Neural progenitor cell (in vitro differentiated cells): Measurements from ENCODE around the gene PLAC1.

Experiments used
- CTCF ChIP-seq: fragments of 200-600 bp; sonication (generic); IDR thresholded peaks from 2 replicates; pipeline ENCODE4 v1.5.1; 2017; ENCODE audit warnings: antibody characterized with exemption, mild to moderate bottlenecking
- EZH2 ChIP-seq: fragments of 200-600 bp; sonication (generic); IDR thresholded peaks from 2 replicates; pipeline ENCODE4 v1.6.1; 2017; ENCODE audit warnings: antibody characterized with exemption, mild to moderate bottlenecking, moderate library complexity
- EZH2phosphoT487 ChIP-seq: fragments of 200-600 bp; sonication (generic); IDR thresholded peaks from 2 replicates; pipeline ENCODE4 v1.6.1; 2017; ENCODE audit warnings: antibody characterized with exemption

GRCh38 chrX:134571796-134572195 is 86.5 kb downstream of the PLAC1 start:
- TF ChIP-seq CTCF (no peak), EZH2 (no peak), EZH2phosphoT487 (no peak)
